Measurements from ENCODE around the gene TLR9. TPM values are rescaled to one million over a fixed set of nuclear protein-coding genes. Genes with fewer than 3 reads are reported as not detected.

The TLR9 gene
- total RNA-seq, 3 donors from 2014 or later, result 0.77 to 0.89 TPM; not detected in 1

DNA sequence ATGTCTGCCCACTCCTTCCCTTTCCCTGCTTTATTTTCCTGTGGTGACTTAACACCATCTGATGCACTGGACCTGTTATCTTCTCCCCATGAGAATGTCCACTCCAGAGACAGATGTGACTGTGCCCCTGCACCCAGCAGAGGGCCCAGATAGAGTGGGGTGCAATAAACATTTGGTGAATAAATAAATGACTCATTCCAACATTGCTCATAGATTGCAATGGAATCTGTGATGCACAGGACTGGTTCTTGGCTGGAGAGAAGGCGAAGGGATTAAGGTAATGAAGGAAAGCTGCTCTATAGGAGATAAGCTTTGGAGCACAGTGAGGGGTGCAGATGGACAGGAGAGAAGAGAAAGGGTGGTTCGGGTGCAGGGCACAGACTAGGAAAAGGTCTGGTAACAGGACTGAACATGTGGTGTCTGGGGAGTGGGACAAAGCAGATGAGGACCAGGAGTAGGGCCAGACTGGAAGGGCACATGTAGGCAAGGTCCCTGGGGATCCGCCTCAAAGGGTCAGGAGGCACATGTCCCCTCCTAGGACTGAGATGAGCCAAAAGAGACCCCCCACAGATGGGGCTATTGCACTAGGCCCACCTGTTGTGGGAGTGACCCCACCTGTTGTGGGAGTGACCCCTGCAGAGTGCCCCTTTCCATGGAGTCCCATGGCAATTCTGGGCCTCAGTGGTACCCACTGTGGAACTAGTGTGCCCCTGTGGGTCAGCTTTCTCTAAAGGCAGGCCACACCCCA is 53.8 kb downstream of the TLR9 start:
- no peak overlapping the region for H3K4me3 ChIP-seq
- no peaks in the 10 kb centered on the region for H3K9me3 ChIP-seq
- DNase-seq (no peak), ATAC-seq (peak; percentile 63)
- no peaks in the 10 kb centered on the region for H3K36me3 ChIP-seq (ENCODE audit: low read depth)
- intact Hi-C loops (cut with DNase I, micrococcal nuclease), result no loop called here
- TF ChIP-seq, protein P1, sequence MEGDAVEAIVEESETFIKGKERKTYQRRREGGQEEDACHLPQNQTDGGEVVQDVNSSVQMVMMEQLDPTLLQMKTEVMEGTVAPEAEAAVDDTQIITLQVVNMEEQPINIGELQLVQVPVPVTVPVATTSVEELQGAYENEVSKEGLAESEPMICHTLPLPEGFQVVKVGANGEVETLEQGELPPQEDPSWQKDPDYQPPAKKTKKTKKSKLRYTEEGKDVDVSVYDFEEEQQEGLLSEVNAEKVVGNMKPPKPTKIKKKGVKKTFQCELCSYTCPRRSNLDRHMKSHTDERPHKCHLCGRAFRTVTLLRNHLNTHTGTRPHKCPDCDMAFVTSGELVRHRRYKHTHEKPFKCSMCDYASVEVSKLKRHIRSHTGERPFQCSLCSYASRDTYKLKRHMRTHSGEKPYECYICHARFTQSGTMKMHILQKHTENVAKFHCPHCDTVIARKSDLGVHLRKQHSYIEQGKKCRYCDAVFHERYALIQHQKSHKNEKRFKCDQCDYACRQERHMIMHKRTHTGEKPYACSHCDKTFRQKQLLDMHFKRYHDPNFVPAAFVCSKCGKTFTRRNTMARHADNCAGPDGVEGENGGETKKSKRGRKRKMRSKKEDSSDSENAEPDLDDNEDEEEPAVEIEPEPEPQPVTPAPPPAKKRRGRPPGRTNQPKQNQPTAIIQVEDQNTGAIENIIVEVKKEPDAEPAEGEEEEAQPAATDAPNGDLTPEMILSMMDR (IDR thresholded peaks at IDR 0.05), result no peak
- H3K4me1 ChIP-seq (ENCODE audit: low read depth), result no peaks in the 10 kb centered on the region

Small RNA genes lying within 50 kb of the gene (microRNA-seq; reads per million reads assigned to microRNA genes)
- 76,111 reads per million, percentile 99 among the genes with 10 or more reads in this experiment for gene MIRLET7G

Other genes starting within 250 kb of the TLR9 start
- gene ACY1, start 242.1 kb downstream of the TLR9 start, total RNA-seq, result 100 to 1,000 TPM in 2 of 3 donors, 10 to 100 TPM in 1; 79.9 to 180 (median 133) TPM
- gene RPL29, start 229.8 kb downstream of the TLR9 start, total RNA-seq, result 100 to 1,000 TPM; 782 to 973 (median 946) TPM
- gene DUSP7, start 169.1 kb downstream of the TLR9 start, total RNA-seq, result 10 to 100 TPM in 1 of 3 donors, 1 to 10 TPM in 2; 6.9 to 12.3 (median 8.0) TPM
- gene POC1A, start 71.2 kb downstream of the TLR9 start, total RNA-seq, result 10 to 100 TPM in 1 of 3 donors, 1 to 10 TPM in 2; 2.9 to 12.1 (median 7.7) TPM
- gene ALAS1, start 27.5 kb downstream of the TLR9 start, total RNA-seq, result 100 to 1,000 TPM in 1 of 3 donors, 10 to 100 TPM in 2; 67.2 to 103 (median 94.6) TPM
- 10 to 100 TPM; 39.1 to 41.1 (median 41.0) TPM for gene TWF2, start 13.5 kb upstream of the TLR9 start, total RNA-seq
- 10 to 100 TPM in 1 of 3 donors, 1 to 10 TPM in 2; 3.9 to 21.4 (median 9.7) TPM for gene PPM1M, start 20.1 kb upstream of the TLR9 start, total RNA-seq
- 10 to 100 TPM; 55.8 to 83.1 (median 62.9) TPM for gene WDR82, start 53.0 kb upstream of the TLR9 start, total RNA-seq
- 10 to 100 TPM; 37.1 to 78.6 (median 42.7) TPM for gene GLYCTK, start 62.2 kb upstream of the TLR9 start, total RNA-seq
- gene DNAH1, start 90.7 kb upstream of the TLR9 start, total RNA-seq, result 10 to 100 TPM in 2 of 3 donors, 1 to 10 TPM in 1; 9.0 to 25.9 (median 10.9) TPM
- 10 to 100 TPM; 69.3 to 87.0 (median 84.1) TPM for gene BAP1, start 184.4 kb upstream of the TLR9 start, total RNA-seq
- gene PHF7, start 185.0 kb upstream of the TLR9 start, total RNA-seq, result 10 to 100 TPM; 13.9 to 24.7 (median 17.6) TPM
- gene SEMA3G, start 219.5 kb upstream of the TLR9 start, total RNA-seq, result 10 to 100 TPM in 1 of 3 donors, 1 to 10 TPM in 2; 2.7 to 10.2 (median 3.1) TPM
- 1 to 10 TPM in 2 of 3 donors, under 1 TPM in 1; 0.60 to 6.3 (median 2.5) TPM for gene TNNC1, start 228.4 kb upstream of the TLR9 start, total RNA-seq
- gene NISCH, start 230.0 kb upstream of the TLR9 start, total RNA-seq, result 10 to 100 TPM; 57.6 to 91.0 (median 72.1) TPM